ENCODE data around the gene SLC18A2.

Gene SLC18A2

DNA sequence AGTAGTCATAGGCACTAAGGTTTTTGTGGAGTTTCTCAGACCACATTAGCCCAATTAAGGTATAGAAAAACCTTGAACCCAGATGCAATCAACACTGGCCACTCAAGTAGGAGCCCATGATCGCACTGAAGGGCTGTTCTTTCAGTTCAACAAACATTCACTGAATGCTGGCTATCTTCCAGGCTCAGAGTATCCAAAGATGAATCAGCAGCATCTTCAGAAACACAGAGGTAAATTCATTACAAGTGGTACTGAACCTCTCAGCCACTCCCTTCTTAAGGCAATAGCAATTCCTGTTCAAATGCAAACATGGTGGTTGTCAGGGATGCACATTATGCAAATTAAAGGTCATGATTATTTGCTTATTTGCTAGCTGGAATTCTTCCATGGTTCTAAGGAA lies 26.5 kb upstream of the SLC18A2 start:
- no peaks in the 10 kb centered on the region for H3K36me3 ChIP-seq
- no peaks in the 10 kb centered on the region for H3K4me1 ChIP-seq
- no peaks in the 10 kb centered on the region for H3K9me3 ChIP-seq
- TF ChIP-seq, protein P1, sequence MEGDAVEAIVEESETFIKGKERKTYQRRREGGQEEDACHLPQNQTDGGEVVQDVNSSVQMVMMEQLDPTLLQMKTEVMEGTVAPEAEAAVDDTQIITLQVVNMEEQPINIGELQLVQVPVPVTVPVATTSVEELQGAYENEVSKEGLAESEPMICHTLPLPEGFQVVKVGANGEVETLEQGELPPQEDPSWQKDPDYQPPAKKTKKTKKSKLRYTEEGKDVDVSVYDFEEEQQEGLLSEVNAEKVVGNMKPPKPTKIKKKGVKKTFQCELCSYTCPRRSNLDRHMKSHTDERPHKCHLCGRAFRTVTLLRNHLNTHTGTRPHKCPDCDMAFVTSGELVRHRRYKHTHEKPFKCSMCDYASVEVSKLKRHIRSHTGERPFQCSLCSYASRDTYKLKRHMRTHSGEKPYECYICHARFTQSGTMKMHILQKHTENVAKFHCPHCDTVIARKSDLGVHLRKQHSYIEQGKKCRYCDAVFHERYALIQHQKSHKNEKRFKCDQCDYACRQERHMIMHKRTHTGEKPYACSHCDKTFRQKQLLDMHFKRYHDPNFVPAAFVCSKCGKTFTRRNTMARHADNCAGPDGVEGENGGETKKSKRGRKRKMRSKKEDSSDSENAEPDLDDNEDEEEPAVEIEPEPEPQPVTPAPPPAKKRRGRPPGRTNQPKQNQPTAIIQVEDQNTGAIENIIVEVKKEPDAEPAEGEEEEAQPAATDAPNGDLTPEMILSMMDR (IDR thresholded peaks at IDR 0.05; ENCODE audit: low read depth, low read length): no peak
- no peak overlapping the region for H3K4me3 ChIP-seq (ENCODE audit: low read depth, low read length)
- no peak for DNase-seq
- H3K27me3 ChIP-seq: peaks cover 24% of the 10 kb centered on the region

DNA sequence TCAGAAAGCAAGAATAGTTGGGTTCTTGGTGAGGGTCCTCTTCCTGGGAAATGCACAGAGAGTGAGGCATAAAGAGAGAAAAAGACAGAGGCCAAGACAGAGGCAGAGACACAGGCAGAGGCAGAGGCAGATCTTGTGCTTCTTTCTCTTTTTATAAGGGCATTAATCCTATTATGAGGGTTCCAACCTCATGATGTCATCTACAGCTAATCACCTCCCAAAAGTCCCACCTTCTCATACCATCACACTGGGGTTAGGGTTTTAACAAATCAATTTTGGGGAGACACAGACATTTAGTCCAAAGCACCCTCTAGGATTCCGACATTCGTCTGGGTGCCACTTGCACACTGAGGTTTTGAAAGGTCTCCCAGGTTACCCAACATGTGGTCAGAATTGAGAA lies 25.8 kb upstream of the SLC18A2 start:
- Histone ChIP-seq H3K4me1 (no peaks in the 10 kb centered on the region), H3K9me3 (no peaks in the 10 kb centered on the region), H3K4me3 (ENCODE audit: low read depth, low read length) (no peak overlapping the region), H3K27me3 (peaks cover 24% of the 10 kb centered on the region), H3K36me3 (no peaks in the 10 kb centered on the region)
- TF ChIP-seq, protein P1 (IDR thresholded peaks at IDR 0.05; ENCODE audit: low read depth, low read length): no peak
- no peak for DNase-seq

DNA sequence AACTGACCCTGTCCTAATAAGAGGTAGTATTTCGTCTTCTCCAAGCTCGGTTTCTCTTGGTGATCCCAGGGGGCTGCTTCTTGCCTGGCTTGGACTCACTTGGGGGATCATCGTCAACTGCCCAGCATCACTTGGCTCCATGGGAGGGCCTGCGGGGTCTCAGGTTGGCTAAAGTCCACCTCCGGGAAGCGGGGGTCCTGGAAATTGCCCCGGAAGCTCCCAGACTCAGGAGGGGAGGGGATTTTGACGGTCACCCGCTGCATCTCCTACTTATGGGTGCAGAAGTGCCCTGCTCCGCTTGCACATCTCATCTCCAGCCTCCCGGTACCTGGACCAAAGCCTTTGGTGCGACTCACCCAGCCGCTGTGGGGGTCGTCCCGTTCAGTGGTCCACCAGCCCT lies 24.9 kb upstream of the SLC18A2 start:
- no peak overlapping the region for H3K4me3 ChIP-seq (ENCODE audit: low read depth, low read length)

GRCh38 chr10:117216611-117217195 lies 24.2 kb upstream of the SLC18A2 start:
- Histone ChIP-seq H3K4me3 (ENCODE audit: low read depth, low read length) (peak overlapping the region; percentile 66), H3K9me3 (no peaks in the 10 kb centered on the region), H3K27me3 (peaks cover 24% of the 10 kb centered on the region), H3K4me1 (peaks cover 9% of the 10 kb centered on the region), H3K36me3 (no peaks in the 10 kb centered on the region)
- peak; percentile 80 for DNase-seq
- TF ChIP-seq, protein P1 (IDR thresholded peaks at IDR 0.05; ENCODE audit: low read depth, low read length): peak; percentile 99

More for the DNA sequence above, 24.9 kb upstream of the SLC18A2 start:
- Histone ChIP-seq H3K9me3 (no peaks in the 10 kb centered on the region), H3K4me1 (peaks cover 7% of the 10 kb centered on the region; the same call in 1 of the 2 replicates), H3K36me3 (no peaks in the 10 kb centered on the region), H3K27me3 (peaks cover 24% of the 10 kb centered on the region)
- no peak for DNase-seq
- TF ChIP-seq, protein P1 (IDR thresholded peaks at IDR 0.05; ENCODE audit: low read depth, low read length): no peak

DNA sequence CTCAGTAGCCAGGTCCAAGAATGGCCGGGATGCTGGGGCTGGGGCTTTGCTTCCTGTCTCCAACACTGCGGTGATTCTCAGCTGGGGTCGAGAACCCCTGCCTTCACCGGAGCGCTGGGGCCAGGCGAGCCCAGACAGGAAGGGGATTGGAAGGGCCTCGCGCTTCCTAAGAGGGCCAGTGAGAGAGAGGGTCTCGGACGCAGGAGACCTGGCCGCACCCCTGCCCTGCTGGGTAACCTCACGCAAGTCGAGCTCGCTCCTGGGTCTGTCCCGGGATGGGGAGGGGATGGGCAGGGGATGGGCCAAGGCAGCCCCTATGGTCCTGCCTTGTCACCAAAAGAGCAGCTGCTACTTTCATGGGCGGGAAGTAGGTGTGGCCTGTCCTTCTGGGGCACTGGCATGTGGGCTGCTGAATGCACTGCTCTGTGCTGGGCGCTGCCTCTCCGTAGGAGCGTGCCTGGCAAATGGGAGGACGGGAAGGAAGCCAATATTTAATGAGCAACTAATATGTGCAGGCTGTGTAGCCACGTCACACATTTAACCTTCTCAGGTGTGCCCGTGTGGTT lies 23.6 kb upstream of the SLC18A2 start:
- TF ChIP-seq, protein P1 (IDR thresholded peaks at IDR 0.05; ENCODE audit: low read depth, low read length): no peak
- H3K9me3 ChIP-seq: no peaks in the 10 kb centered on the region
- DNase-seq: peak; percentile 27

GRCh38 chr10:117218654-117219053 lies 22.3 kb upstream of the SLC18A2 start:
- H3K4me3 ChIP-seq (ENCODE audit: low read depth, low read length): no peak overlapping the region
- H3K9me3 ChIP-seq: no peaks in the 10 kb centered on the region
- H3K27me3 ChIP-seq: peaks cover 15% of the 10 kb centered on the region
- TF ChIP-seq, protein P1 (IDR thresholded peaks at IDR 0.05; ENCODE audit: low read depth, low read length): no peak
- peaks cover 14% of the 10 kb centered on the region for H3K4me1 ChIP-seq
- no peaks in the 10 kb centered on the region for H3K36me3 ChIP-seq
- DNase-seq: no peak

More for the DNA sequence above, 23.6 kb upstream of the SLC18A2 start:
- H3K4me1 ChIP-seq: peaks cover 14% of the 10 kb centered on the region
- no peaks in the 10 kb centered on the region for H3K36me3 ChIP-seq
- peak overlapping the region; percentile 66 for H3K4me3 ChIP-seq (ENCODE audit: low read depth, low read length)
- H3K27me3 ChIP-seq: peaks cover 24% of the 10 kb centered on the region
